Progenitor cell of endocrine pancreas (in vitro differentiated cells): ENCODE measurements around the gene DNAJC11. TPM values are rescaled to one million over a fixed set of nuclear protein-coding genes. Genes with fewer than 3 reads are reported as not detected.
A peak's percentile ranks its signal among the peaks of the same experiment; 100 is the strongest.

Experiments
- DNase-seq: peaks from one replicate; pipeline ENCODE4 v3.0.0; 2021; ENCODE audit warnings: low spot score; ENCODE audit not compliant: unreplicated experiment
- H3K27ac Mint-ChIP-seq: 2 replicates; pipeline ENCODE4 v1.8.0; 2021; ENCODE audit warnings: mild to moderate bottlenecking, moderate library complexity, mixed read lengths
- H3K27me3 Mint-ChIP-seq: 2 replicates; pipeline ENCODE4 v1.8.0; 2021; ENCODE audit warnings: mixed read lengths
- H3K36me3 Mint-ChIP-seq: 2 replicates; pipeline ENCODE4 v1.8.0; 2022; ENCODE audit warnings: mixed read lengths; ENCODE audit not compliant: insufficient read depth
- H3K4me1 Mint-ChIP-seq: 2 replicates; pipeline ENCODE4 v1.8.0; 2021; ENCODE audit warnings: low read depth, mixed read lengths
- H3K4me3 Mint-ChIP-seq: 2 replicates; pipeline ENCODE4 v1.8.0; 2021; ENCODE audit warnings: low read depth, mild to moderate bottlenecking, moderate library complexity, mixed read lengths
- H3K9me3 Mint-ChIP-seq: 2 replicates; pipeline ENCODE4 v1.8.0; 2021; ENCODE audit warnings: low read depth, mixed read lengths
- CTCF ChIP-seq: fragments of 200-600 bp; sonication (generic); IDR thresholded peaks from one replicate; pipeline ENCODE4 v1.5.0; 2021; ENCODE audit warnings: antibody characterized with exemption, mild to moderate bottlenecking; ENCODE audit not compliant: unreplicated experiment
- total RNA-seq: library from RNA; stranded (reverse); gene quantifications from 2 replicates; pipeline ENCODE4 v1.2.1, GENCODE V29; 2021

DNAJC11 gene
- total RNA-seq, 1 donor from 2014 or later, result 65.8 TPM

- Mint-ChIP-seq H3K36me3 (peaks cover 19% of the 10 kb centered on the region), H3K27ac (no peak overlapping the region)
Measured at GRCh38 chr1:6635161-6635909, 66.3 kb downstream of the DNAJC11 start.

GRCh38 chr1:6634371-6635052 is 67.1 kb downstream of the DNAJC11 start:
- Mint-ChIP-seq H3K27me3 (no peaks in the 10 kb centered on the region), H3K27ac (no peak overlapping the region), H3K9me3 (no peaks in the 10 kb centered on the region), H3K36me3 (peaks cover 16% of the 10 kb centered on the region), H3K4me1 (no peaks in the 10 kb centered on the region), H3K4me3 (no peak overlapping the region)
- TF ChIP-seq CTCF, result peak; percentile 59
- peak; percentile 24 for DNase-seq

More at GRCh38 chr1:6635161-6635909, 66.3 kb downstream of the DNAJC11 start:
- Mint-ChIP-seq H3K9me3 (no peaks in the 10 kb centered on the region), H3K4me1 (no peaks in the 10 kb centered on the region), H3K4me3 (no peak overlapping the region), H3K27me3 (no peaks in the 10 kb centered on the region)
- TF ChIP-seq CTCF, result no peak
- DNase-seq, result no peak

GRCh38 chr1:6632588-6633514 is 68.8 kb downstream of the DNAJC11 start:
- Mint-ChIP-seq H3K4me1 (no peaks in the 10 kb centered on the region), H3K36me3 (peaks cover 17% of the 10 kb centered on the region), H3K9me3 (no peaks in the 10 kb centered on the region), H3K27ac (no peak overlapping the region), H3K4me3 (no peak overlapping the region), H3K27me3 (no peaks in the 10 kb centered on the region)
- no peak for TF ChIP-seq CTCF
- no peak for DNase-seq

- Mint-ChIP-seq H3K27ac (no peak overlapping the region), H3K4me3 (no peak overlapping the region), H3K36me3 (peaks cover 16% of the 10 kb centered on the region), H3K27me3 (no peaks in the 10 kb centered on the region), H3K9me3 (no peaks in the 10 kb centered on the region), H3K4me1 (peaks cover 5% of the 10 kb centered on the region)
- no peak for DNase-seq
- TF ChIP-seq CTCF, result no peak
Measured at GRCh38 chr1:6631058-6631457, 70.6 kb downstream of the DNAJC11 start.

GRCh38 chr1:6630027-6630426 is 71.6 kb downstream of the DNAJC11 start:
- no peaks in the 10 kb centered on the region for H3K27me3 Mint-ChIP-seq
- H3K27ac Mint-ChIP-seq, result peak overlapping the region; percentile 69
- DNase-seq, result no peak
- H3K4me1 Mint-ChIP-seq, result peaks cover 8% of the 10 kb centered on the region
- no peak overlapping the region for H3K4me3 Mint-ChIP-seq
- H3K36me3 Mint-ChIP-seq, result peaks cover 13% of the 10 kb centered on the region
- no peaks in the 10 kb centered on the region for H3K9me3 Mint-ChIP-seq
- no peak for TF ChIP-seq CTCF
